CD4-positive, alpha-beta T cell treated with Interleukin-10 for 1 hour (primary cell): ENCODE measurements around the gene MYL9.
"Not testable (repeated sequence)": the region's sequence is repeated elsewhere in the genome, so short reads cannot be mapped to it uniquely, and the experiment has no call there.

Experiments
- DNase-seq: peaks from one replicate; pipeline ENCODE4 v3.0.0-alpha.2; 2020

MYL9 gene

GRCh38 chr20:36541227-36541767 is at the start of gene MYL9:
Gene MYL9, plus strand, starts transcription at chr20:36541519. Its CDS starts 3,366 bp downstream, at chr20:36544885.
- no peak for DNase-seq

GRCh38 chr20:36491901-36492617 is 49.3 kb upstream of the MYL9 start:
- DNase-seq: peak; percentile 65

- DNase-seq: peak; percentile 27
Observed at GRCh38 chr20:36493051-36493800, 48.1 kb upstream of the MYL9 start.

DNA sequence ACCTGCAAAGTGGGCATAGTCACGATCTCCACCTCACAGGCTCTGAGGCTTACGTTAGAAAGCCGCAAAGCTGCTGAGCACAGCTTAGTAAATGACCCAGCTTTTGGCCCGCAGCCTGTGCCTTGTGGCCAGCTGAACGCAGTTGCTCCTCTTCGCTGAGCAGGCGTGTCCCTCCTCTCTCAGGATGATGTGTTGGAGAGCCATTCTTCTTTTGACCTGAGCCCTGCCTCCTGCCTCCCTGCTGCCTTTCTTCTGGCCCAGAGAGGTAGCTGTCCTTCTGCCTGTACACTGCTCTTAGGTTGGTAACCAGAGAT is 47.6 kb upstream of the MYL9 start:
- no peak for DNase-seq

- no peak for DNase-seq
Observed at GRCh38 chr20:36496707-36497669, 44.3 kb upstream of the MYL9 start.

- DNase-seq: no peak
Observed at GRCh38 chr20:36497856-36498255, 43.5 kb upstream of the MYL9 start.

GRCh38 chr20:36498386-36499179 is 42.7 kb upstream of the MYL9 start:
- no peak for DNase-seq

- DNase-seq: no peak
Observed at GRCh38 chr20:36499211-36499610, 42.1 kb upstream of the MYL9 start.

DNA sequence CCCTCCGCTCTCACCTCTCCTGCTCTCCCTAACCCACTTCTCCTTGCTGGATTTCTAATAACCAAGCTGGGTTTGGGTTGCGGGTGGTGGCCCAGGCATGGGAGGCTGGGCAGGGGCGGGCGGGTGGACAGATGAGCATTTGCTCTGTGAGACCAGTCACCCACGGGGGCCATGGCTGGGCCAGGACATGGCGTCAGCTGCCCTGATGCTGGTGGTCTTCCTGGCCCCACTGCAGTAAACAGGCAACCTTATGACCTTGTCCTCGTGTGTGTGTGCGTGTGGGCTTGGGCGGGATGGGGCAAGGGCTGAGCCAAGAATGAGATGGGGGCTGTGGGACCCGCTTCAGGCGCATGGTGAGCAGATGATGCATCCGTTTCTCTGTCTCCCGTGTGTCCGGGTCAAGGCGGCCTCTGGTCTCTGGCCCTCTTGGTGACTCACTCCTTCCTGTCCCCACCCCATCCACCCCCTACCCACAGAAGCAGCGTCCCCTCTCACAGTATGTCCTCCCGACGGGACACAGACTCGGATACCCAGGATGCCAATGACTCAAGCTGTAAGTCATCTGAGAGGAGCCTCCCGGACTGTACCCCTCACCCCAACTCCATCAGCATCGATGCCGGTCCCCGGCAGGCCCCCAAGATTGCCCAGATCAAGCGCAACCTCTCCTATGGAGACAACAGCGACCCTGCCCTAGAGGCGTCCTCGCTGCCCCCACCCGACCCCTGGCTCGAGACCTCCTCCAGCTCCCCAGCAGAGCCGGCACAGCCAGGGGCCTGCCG is 41.4 kb upstream of the MYL9 start:
- DNase-seq: no peak

GRCh38 chr20:36501367-36502006 is 39.8 kb upstream of the MYL9 start:
- DNase-seq: peak; percentile 13

DNA sequence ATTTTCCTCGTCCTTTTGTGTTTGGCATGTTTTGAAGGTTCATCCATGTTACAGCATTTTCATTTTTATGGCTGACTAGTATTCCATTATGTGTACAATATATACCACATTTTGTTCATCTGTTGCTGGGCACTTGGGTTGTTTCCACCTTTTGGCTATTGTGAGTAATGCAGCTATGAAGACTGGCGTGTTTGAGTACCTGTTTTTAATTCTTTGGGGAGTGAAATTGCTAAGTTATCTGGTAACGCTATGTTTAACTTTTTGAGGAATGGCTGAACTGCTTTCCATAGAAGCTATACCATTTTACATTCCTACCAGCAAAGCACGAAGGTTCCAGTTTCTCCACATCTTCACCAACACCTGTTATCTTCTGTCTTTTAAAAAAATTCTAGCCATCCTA is 37.0 kb upstream of the MYL9 start:
- no peak for DNase-seq

- peak; percentile 41 for DNase-seq
Observed at GRCh38 chr20:36506253-36506652, 35.1 kb upstream of the MYL9 start.

GRCh38 chr20:36507746-36508145 is 33.6 kb upstream of the MYL9 start:
- DNase-seq: no peak

DNA sequence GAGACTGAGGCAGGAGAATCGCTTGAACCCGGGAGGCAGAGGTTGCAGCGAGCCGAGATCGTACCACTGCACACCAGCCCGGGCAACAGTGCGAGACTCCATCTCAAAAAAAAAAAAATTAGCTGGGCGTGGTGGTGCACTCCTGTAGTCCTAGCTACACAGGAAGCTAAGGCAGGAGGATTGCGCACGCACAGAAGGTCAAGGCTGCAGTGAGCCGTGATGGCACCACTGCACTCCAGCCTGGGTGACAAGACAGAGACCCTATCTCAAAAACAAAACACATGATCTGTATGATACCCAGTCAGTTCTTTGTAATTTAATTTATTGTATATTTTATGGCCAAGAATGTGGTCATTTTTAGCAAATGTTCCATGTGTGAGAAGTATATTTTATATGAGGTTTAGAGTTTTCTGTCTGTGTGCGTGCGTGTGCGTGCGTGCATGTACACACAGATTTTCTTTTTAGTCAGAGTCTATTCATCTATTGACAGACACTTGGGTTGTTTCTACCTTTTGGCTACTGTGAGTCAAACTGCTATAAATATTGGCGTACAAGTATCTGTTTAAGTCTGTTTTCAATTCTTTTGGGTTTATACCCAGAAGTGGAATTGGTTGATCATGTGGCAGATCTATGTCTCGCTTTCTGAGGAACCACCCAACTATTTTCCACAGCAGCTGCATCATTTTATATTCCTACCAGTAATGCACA is 22.2 kb upstream of the MYL9 start:
- DNase-seq: no peak

DNA sequence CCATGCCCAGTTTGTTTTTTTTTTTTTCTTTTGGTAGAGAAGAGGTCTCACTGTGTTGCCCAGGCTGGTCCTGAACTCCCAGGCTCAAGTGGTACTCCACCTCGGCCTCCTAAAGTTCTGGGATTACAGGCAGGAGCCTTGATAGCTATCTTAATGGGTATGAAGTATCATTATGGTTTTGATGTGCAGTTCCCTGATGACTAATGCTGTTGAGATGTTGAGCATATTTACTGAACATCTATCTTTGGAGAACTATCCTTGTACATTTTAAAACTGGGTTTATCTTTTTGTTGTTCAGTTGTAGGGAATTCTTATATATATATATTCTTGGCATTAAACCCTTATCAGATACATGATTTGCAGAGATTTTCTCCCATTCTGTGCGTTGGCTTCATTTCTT is 21.4 kb upstream of the MYL9 start:
- no peak for DNase-seq

DNA sequence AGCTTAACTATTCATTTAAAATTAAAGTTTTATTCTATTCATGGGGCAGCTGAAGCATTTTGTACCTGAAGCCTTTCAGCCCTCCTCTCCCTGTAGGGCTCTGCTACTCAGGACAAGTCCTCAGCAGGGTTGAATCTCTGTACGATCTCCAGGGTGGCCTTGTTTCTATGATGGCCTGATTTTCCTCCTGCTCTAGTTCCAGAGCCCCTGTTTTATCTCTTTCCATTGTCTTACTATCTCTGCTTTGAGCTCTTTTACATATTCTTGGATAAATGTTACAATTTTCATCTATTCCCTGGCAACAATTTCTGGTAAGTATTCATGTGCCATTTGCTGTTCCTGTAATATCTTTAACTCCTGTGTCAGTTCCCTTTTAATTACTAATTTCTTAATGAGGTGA is 19.8 kb upstream of the MYL9 start:
- DNase-seq: no peak

DNA sequence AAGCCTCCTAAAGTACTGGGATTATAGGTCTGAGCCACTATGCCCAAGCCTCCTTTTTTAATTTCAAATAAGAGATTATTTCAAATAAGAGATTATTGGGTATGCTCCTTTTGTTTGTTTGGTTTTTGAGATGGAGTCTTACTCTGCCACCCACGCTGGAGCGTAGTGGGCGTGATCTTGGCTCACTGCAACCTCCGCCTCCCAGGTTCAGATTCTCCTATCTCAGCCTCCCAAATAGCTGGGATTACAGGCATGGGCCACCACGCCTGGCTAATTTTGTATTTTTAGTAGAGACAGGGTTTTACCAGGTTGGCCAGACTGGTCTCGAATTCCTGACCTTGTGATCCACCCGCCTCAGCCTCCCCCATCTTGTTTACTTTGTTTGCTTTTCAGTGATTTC is 18.9 kb upstream of the MYL9 start:
- not testable (repeated sequence) for DNase-seq

DNA sequence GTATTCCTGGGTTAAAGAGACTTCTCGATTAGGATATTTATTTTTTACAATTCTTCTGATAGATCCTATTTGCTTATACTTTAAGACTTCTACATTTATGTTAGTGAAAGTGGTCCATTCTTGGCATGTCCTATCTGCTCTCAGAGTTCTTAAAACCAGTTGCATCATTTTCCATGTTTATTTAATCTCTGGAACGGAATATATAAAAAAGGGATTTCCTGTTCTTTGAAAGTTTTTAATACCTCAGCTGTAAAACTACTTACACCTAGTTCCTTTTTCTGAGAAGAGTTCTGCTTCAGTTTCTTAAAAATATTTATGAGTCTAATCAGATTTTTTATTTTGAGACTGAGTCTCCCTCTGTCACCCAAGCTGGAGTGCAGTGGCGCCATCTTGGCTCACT is 18.0 kb upstream of the MYL9 start:
- DNase-seq: no peak

DNA sequence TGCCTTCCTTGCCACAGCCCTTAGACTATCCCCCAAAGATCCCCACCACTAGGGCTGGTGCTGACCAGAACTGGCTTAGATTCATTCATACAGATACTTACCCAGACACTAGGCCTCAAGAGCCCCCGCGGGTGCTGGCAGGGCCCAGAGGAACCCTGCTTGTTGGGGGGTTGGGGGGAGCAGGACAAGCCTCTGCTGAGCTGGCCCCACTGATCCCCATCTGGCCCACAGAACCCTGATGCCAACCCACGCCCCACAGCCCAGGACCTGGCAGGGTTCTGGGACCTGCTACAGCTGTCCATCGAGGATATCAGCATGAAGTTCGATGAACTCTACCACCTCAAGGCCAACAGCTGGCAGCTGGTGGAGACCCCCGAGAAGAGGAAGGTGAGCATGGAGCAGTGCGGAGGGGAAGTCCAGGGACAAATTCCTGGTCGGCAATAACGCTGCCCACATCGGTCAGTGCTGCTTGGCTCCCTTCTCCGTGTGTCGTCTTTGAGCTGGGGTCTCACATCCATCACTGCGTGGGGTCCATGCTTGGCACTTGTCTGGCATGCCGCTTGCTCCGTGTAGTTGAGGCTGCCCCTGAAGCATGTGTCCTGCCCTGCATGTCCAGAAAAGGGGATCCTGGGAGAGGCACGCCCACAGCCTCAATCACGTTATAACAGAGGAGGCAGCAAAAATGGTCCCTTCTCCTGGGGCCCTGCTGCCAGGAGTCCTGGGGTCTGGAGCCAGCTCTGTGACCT is 15.5 kb upstream of the MYL9 start:
- no peak for DNase-seq
